ENCODE measurements around the gene SERPINB7.

The SERPINB7 gene

GRCh38 chr18:63783394-63783793 is 8.2 kb downstream of the SERPINB7 start:
- TF ChIP-seq CTCF (IDR thresholded peaks at IDR 0.05; ENCODE audit: borderline replicate concordance, control extremely low read depth, extremely low read depth, insufficient read depth, missing control alignments), result no peak
- peak; percentile 6 for DNase-seq (ENCODE audit: low spot score)
- in situ Hi-C loops (cut with MboI; ENCODE audit: low sequenced_read_pairs, unreplicated experiment), result no loop called here

- no peak for TF ChIP-seq CTCF (IDR thresholded peaks at IDR 0.05; ENCODE audit: borderline replicate concordance, control extremely low read depth, extremely low read depth, insufficient read depth, missing control alignments)
- in situ Hi-C loops (cut with MboI; ENCODE audit: low sequenced_read_pairs, unreplicated experiment), result no loop called here
Observed at GRCh38 chr18:63784787-63785452, 9.7 kb downstream of the SERPINB7 start.

GRCh38 chr18:63787673-63788072 is 12.5 kb downstream of the SERPINB7 start:
- in situ Hi-C loops (cut with MboI; ENCODE audit: low sequenced_read_pairs, unreplicated experiment), result no loop called here
- no peak for TF ChIP-seq CTCF (IDR thresholded peaks at IDR 0.05; ENCODE audit: borderline replicate concordance, control extremely low read depth, extremely low read depth, insufficient read depth, missing control alignments)
- no peak for DNase-seq (ENCODE audit: low spot score)

More at GRCh38 chr18:63784787-63785452, 9.7 kb downstream of the SERPINB7 start:
- DNase-seq (ENCODE audit: low spot score), result no peak

- in situ Hi-C loops (cut with MboI; ENCODE audit: low sequenced_read_pairs, unreplicated experiment), result no loop called here
- no peak for DNase-seq (ENCODE audit: low spot score)
- no peak for TF ChIP-seq CTCF (IDR thresholded peaks at IDR 0.05; ENCODE audit: borderline replicate concordance, control extremely low read depth, extremely low read depth, insufficient read depth, missing control alignments)
Observed at GRCh38 chr18:63788447-63789096, 13.4 kb downstream of the SERPINB7 start.

- in situ Hi-C loops (cut with MboI; ENCODE audit: low sequenced_read_pairs, unreplicated experiment), result no loop called here
- TF ChIP-seq CTCF (IDR thresholded peaks at IDR 0.05; ENCODE audit: borderline replicate concordance, control extremely low read depth, extremely low read depth, insufficient read depth, missing control alignments), result no peak
- DNase-seq (ENCODE audit: low spot score), result no peak
Observed at GRCh38 chr18:63789327-63789726, 14.1 kb downstream of the SERPINB7 start.

- in situ Hi-C loops (cut with MboI; ENCODE audit: low sequenced_read_pairs, unreplicated experiment), result no loop called here
- TF ChIP-seq CTCF (IDR thresholded peaks at IDR 0.05; ENCODE audit: borderline replicate concordance, control extremely low read depth, extremely low read depth, insufficient read depth, missing control alignments), result no peak
- DNase-seq (ENCODE audit: low spot score), result no peak
Observed at GRCh38 chr18:63795606-63796005, 20.4 kb downstream of the SERPINB7 start.
